Measurements from ENCODE around the gene CREB1. TPM values are rescaled to one million over a fixed set of nuclear protein-coding genes. Genes with fewer than 3 reads are reported as not detected.

Gene CREB1
- total RNA-seq, 1 donor from 2014 or later = 91.7 TPM

DNA sequence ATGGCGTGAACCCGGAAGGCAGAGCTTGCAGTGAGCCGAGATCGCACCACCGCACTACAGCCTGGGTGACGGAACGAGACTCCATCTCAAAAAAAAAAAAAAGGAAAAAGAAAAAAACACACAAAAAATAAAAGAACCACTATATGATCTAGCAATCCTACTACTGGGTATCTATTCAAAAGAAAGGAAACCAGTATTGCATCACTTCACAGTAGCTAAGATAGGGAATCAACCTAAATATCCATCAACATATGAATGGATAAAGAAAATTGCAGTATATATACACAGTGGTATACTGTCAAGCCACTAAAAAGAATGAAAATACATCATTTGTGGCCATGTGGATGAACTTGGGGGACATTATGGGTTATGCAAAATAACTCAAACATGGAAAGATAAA, 57.5 kb downstream of the CREB1 start:
- H3K4me1 Mint-ChIP-seq = no peaks in the 10 kb centered on the region
- H3K9me3 Mint-ChIP-seq = peaks cover 6% of the 10 kb centered on the region
- H3K27ac Mint-ChIP-seq (ENCODE audit: unreplicated experiment) = no peak overlapping the region
- no peak overlapping the region for H3K4me3 Mint-ChIP-seq
- H3K36me3 Mint-ChIP-seq (ENCODE audit: low read depth) = peaks cover 69% of the 10 kb centered on the region
- H3K27me3 Mint-ChIP-seq (ENCODE audit: low read depth) = no peaks in the 10 kb centered on the region
- TF ChIP-seq, protein P1, sequence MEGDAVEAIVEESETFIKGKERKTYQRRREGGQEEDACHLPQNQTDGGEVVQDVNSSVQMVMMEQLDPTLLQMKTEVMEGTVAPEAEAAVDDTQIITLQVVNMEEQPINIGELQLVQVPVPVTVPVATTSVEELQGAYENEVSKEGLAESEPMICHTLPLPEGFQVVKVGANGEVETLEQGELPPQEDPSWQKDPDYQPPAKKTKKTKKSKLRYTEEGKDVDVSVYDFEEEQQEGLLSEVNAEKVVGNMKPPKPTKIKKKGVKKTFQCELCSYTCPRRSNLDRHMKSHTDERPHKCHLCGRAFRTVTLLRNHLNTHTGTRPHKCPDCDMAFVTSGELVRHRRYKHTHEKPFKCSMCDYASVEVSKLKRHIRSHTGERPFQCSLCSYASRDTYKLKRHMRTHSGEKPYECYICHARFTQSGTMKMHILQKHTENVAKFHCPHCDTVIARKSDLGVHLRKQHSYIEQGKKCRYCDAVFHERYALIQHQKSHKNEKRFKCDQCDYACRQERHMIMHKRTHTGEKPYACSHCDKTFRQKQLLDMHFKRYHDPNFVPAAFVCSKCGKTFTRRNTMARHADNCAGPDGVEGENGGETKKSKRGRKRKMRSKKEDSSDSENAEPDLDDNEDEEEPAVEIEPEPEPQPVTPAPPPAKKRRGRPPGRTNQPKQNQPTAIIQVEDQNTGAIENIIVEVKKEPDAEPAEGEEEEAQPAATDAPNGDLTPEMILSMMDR (conservative IDR thresholded peaks at IDR 0.05) = no peak
- no peak for DNase-seq (ENCODE audit: low read depth, low spot score)

DNA sequence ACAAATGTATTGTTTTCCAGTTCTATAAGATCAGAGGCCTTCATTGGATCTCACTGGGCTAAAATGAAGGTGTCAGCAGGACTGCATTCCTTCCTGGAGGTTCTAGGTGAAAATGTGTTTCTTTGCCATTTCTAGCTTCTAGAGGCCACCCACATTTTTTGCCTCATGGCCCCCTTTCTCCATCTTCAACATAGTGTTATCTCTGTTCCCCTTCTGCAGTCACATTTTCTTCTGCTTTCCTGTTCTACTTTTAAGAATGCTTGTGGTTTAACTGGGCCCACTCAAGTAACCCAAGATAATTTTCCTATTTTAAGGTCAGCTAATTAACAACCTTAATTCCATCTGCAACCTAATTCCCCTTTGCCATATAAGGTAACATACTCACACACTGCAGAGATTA, 59.4 kb downstream of the CREB1 start:
- Mint-ChIP-seq H3K9me3 (peaks cover 11% of the 10 kb centered on the region), H3K27me3 (ENCODE audit: low read depth) (no peaks in the 10 kb centered on the region), H3K4me3 (no peak overlapping the region), H3K27ac (ENCODE audit: unreplicated experiment) (no peak overlapping the region), H3K4me1 (no peaks in the 10 kb centered on the region), H3K36me3 (ENCODE audit: low read depth) (peaks cover 78% of the 10 kb centered on the region)
- no peak for DNase-seq (ENCODE audit: low read depth, low spot score)
- TF ChIP-seq, protein P1 (conservative IDR thresholded peaks at IDR 0.05) = no peak

DNA sequence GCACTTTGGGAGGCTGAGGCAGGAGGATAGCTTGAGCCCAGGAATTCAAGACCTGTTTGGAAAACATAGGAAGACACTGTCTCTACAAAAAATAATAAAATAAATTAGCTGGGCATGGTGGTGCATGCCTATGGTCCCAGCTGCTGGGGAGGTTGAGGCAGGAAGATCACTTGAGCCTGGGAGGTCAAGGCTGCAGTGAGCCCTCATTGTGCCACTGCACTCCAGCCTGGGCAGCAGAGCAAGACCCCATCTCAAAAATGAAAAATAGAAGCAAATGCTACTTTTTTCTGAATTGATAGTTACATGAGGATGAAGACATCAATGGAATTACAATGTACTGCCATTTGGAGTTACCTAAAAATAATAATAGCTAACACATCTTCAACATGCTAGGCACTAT, 63.5 kb downstream of the CREB1 start:
- no peak overlapping the region for H3K4me3 Mint-ChIP-seq
- H3K27ac Mint-ChIP-seq (ENCODE audit: unreplicated experiment) = no peak overlapping the region
- no peaks in the 10 kb centered on the region for H3K4me1 Mint-ChIP-seq
- H3K27me3 Mint-ChIP-seq (ENCODE audit: low read depth) = no peaks in the 10 kb centered on the region
- no peak for DNase-seq (ENCODE audit: low read depth, low spot score)
- peaks cover 60% of the 10 kb centered on the region for H3K36me3 Mint-ChIP-seq (ENCODE audit: low read depth)
- TF ChIP-seq, protein P1 (conservative IDR thresholded peaks at IDR 0.05) = no peak
- peaks cover 13% of the 10 kb centered on the region for H3K9me3 Mint-ChIP-seq

DNA sequence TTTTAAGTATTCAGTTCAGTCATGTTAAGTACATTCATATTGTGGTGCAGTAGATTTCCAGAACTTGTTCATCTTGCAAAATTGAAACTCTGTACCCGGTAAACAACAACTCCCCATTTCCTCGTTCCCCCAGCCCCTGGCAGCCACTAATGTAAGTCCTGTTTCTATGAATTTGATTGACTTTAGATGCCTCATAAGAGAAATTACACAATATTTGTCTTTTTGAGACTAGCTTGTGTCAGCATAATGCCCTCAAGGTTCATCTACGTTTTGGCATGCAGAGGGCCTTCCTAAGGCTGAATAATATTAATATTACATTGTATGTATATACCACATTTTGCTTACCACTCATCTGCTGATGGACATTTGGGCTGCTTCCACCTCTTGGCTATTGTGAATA, 64.5 kb downstream of the CREB1 start:
- TF ChIP-seq, protein P1 (conservative IDR thresholded peaks at IDR 0.05) = no peak
- Mint-ChIP-seq H3K27me3 (ENCODE audit: low read depth) (no peaks in the 10 kb centered on the region), H3K36me3 (ENCODE audit: low read depth) (peaks cover 50% of the 10 kb centered on the region), H3K27ac (ENCODE audit: unreplicated experiment) (no peak overlapping the region), H3K4me1 (no peaks in the 10 kb centered on the region), H3K4me3 (no peak overlapping the region), H3K9me3 (peaks cover 13% of the 10 kb centered on the region)
- DNase-seq (ENCODE audit: low read depth, low spot score) = no peak

DNA sequence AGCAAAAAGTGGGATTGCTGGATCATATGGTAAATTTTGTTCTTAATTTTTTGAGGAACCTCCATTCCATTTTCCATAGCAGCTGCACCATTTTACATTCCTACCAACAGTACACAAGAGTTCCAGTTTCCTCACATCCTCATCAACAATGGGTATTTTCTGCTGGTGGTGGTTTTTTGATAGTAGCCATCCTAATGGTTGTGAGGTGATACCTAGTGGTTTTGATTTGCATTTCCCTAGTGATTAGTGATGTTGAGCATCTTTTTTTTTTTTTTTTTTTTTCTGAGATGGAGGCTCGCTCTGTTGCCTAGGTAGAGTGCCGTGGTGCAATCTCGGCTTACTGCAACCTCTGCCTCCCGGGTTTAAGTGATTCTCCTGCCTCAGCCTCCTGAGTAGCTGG, 65.0 kb downstream of the CREB1 start:
- Mint-ChIP-seq H3K36me3 (ENCODE audit: low read depth) (peaks cover 45% of the 10 kb centered on the region), H3K4me3 (no peak overlapping the region), H3K4me1 (no peaks in the 10 kb centered on the region), H3K27me3 (ENCODE audit: low read depth) (no peaks in the 10 kb centered on the region), H3K27ac (ENCODE audit: unreplicated experiment) (no peak overlapping the region), H3K9me3 (peaks cover 11% of the 10 kb centered on the region)
- TF ChIP-seq, protein P1 (conservative IDR thresholded peaks at IDR 0.05) = no peak
- DNase-seq (ENCODE audit: low read depth, low spot score) = no peak

DNA sequence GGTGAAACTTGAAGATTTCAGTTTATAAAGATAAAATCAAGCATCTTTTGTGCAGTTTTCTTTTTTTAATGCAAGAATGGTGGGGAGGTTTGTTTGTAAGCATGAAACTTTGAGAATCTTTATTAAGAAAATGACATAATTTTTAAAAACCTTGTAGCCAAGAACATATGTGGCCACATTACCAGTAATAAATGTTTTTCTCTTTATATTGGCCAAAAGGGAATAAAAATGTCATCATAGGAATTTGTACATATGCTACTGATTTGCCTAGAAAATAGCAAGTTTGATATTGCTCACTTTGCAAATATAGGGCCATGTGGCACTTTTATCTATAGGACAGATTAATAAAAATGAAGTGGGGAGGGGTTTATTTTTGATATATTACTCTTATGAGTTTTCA, 69.9 kb downstream of the CREB1 start:
- Mint-ChIP-seq H3K36me3 (ENCODE audit: low read depth) (peaks cover 18% of the 10 kb centered on the region), H3K27me3 (ENCODE audit: low read depth) (no peaks in the 10 kb centered on the region), H3K27ac (ENCODE audit: unreplicated experiment) (no peak overlapping the region), H3K9me3 (no peaks in the 10 kb centered on the region), H3K4me3 (no peak overlapping the region), H3K4me1 (peaks cover 16% of the 10 kb centered on the region)
- DNase-seq (ENCODE audit: low read depth, low spot score) = no peak
- TF ChIP-seq, protein P1 (conservative IDR thresholded peaks at IDR 0.05) = no peak
